ENCODE data around the gene DLX2. TPM values are rescaled to one million over a fixed set of nuclear protein-coding genes. Genes with fewer than 3 reads are reported as not detected.
"Not testable (repeated sequence)": the region's sequence is repeated elsewhere in the genome, so short reads cannot be mapped to it uniquely, and the experiment has no call there.

Gene DLX2
- total RNA-seq, 1 donor from 2014 or later: not detected

GRCh38 chr2:172081221-172082022, 21.3 kb downstream of the DLX2 start:
- intact Hi-C loops (cut with micrococcal nuclease): loop anchor here (2.0 to 5.0 kb wide), 2 partner anchors 1264 to 1363 kb away; partner anchors contain the start of gene GAD1
- H3K9me3 Mint-ChIP-seq: no peaks in the 10 kb centered on the region
- H3K4me3 Mint-ChIP-seq: no peak overlapping the region
- H3K36me3 Mint-ChIP-seq (ENCODE audit: low read depth): no peaks in the 10 kb centered on the region
- no peak for DNase-seq (ENCODE audit: low spot score)
- H3K4me1 Mint-ChIP-seq (ENCODE audit: low read depth): peaks cover 29% of the 10 kb centered on the region
- H3K27me3 Mint-ChIP-seq (ENCODE audit: insufficient read depth): peaks cover 77% of the 10 kb centered on the region
- H3K27ac Mint-ChIP-seq: peak overlapping the region; percentile 67

GRCh38 chr2:172080641-172081220, 22.0 kb downstream of the DLX2 start:
- Mint-ChIP-seq H3K9me3 (no peaks in the 10 kb centered on the region), H3K27ac (peak overlapping the region; percentile 31), H3K36me3 (ENCODE audit: low read depth) (no peaks in the 10 kb centered on the region), H3K4me3 (no peak overlapping the region), H3K4me1 (ENCODE audit: low read depth) (peaks cover 28% of the 10 kb centered on the region), H3K27me3 (ENCODE audit: insufficient read depth) (peaks cover 76% of the 10 kb centered on the region)
- DNase-seq (ENCODE audit: low spot score): no peak
- intact Hi-C loops (cut with micrococcal nuclease): loop anchor here (5.0 kb wide), 1 partner anchor 1263 kb away; the partner anchor contains the start of gene GAD1

GRCh38 chr2:172079838-172080640, 22.7 kb downstream of the DLX2 start:
- H3K4me3 Mint-ChIP-seq: no peak overlapping the region
- peaks cover 22% of the 10 kb centered on the region for H3K4me1 Mint-ChIP-seq (ENCODE audit: low read depth)
- H3K9me3 Mint-ChIP-seq: no peaks in the 10 kb centered on the region
- H3K36me3 Mint-ChIP-seq (ENCODE audit: low read depth): no peaks in the 10 kb centered on the region
- intact Hi-C loops (cut with micrococcal nuclease): loop anchor here (5.0 to 10.0 kb wide), 2 partner anchors 255 to 1263 kb away; partner anchors contain the start of gene GAD1
- no peak for DNase-seq (ENCODE audit: low spot score)
- peak overlapping the region; percentile 65 for H3K27ac Mint-ChIP-seq
- peaks cover 73% of the 10 kb centered on the region for H3K27me3 Mint-ChIP-seq (ENCODE audit: insufficient read depth)

- H3K4me3 Mint-ChIP-seq: no peak overlapping the region
- no peaks in the 10 kb centered on the region for H3K36me3 Mint-ChIP-seq (ENCODE audit: low read depth)
- intact Hi-C loops (cut with micrococcal nuclease): loop anchor here (10.0 kb wide), 1 partner anchor 255 kb away; no protein-coding TSS in a partner anchor
- DNase-seq (ENCODE audit: low spot score): no peak
- H3K4me1 Mint-ChIP-seq (ENCODE audit: low read depth): peaks cover 20% of the 10 kb centered on the region
- no peaks in the 10 kb centered on the region for H3K9me3 Mint-ChIP-seq
- peaks cover 69% of the 10 kb centered on the region for H3K27me3 Mint-ChIP-seq (ENCODE audit: insufficient read depth)
- H3K27ac Mint-ChIP-seq: no peak overlapping the region
Measured at GRCh38 chr2:172079416-172079815, 23.3 kb downstream of the DLX2 start.

- H3K27me3 Mint-ChIP-seq (ENCODE audit: insufficient read depth): peaks cover 50% of the 10 kb centered on the region
- H3K27ac Mint-ChIP-seq: no peak overlapping the region
Measured at GRCh38 chr2:172074254-172074653, 28.4 kb downstream of the DLX2 start.

GRCh38 chr2:172073518-172073917, 29.2 kb downstream of the DLX2 start:
- H3K4me3 Mint-ChIP-seq: no peak overlapping the region
- no peaks in the 10 kb centered on the region for H3K4me1 Mint-ChIP-seq (ENCODE audit: low read depth)
- H3K27ac Mint-ChIP-seq: no peak overlapping the region
- intact Hi-C loops (cut with micrococcal nuclease): loop anchor here (5.0 to 10.0 kb wide), 2 partner anchors 34 to 249 kb away; no protein-coding TSS in a partner anchor
- no peaks in the 10 kb centered on the region for H3K36me3 Mint-ChIP-seq (ENCODE audit: low read depth)
- no peak for DNase-seq (ENCODE audit: low spot score)
- H3K9me3 Mint-ChIP-seq: no peaks in the 10 kb centered on the region
- H3K27me3 Mint-ChIP-seq (ENCODE audit: insufficient read depth): peaks cover 45% of the 10 kb centered on the region

More at GRCh38 chr2:172074254-172074653, 28.4 kb downstream of the DLX2 start:
- intact Hi-C loops (cut with micrococcal nuclease): loop anchor here (5.0 to 10.0 kb wide), 2 partner anchors 33 to 249 kb away; no protein-coding TSS in a partner anchor
- no peak for DNase-seq (ENCODE audit: low spot score)
- H3K36me3 Mint-ChIP-seq (ENCODE audit: low read depth): no peaks in the 10 kb centered on the region
- H3K9me3 Mint-ChIP-seq: no peaks in the 10 kb centered on the region
- no peak overlapping the region for H3K4me3 Mint-ChIP-seq
- H3K4me1 Mint-ChIP-seq (ENCODE audit: low read depth): no peaks in the 10 kb centered on the region

- Mint-ChIP-seq H3K36me3 (ENCODE audit: low read depth) (no peaks in the 10 kb centered on the region), H3K9me3 (no peaks in the 10 kb centered on the region), H3K4me1 (ENCODE audit: low read depth) (no peaks in the 10 kb centered on the region), H3K4me3 (no peak overlapping the region), H3K27me3 (ENCODE audit: insufficient read depth) (peaks cover 37% of the 10 kb centered on the region), H3K27ac (no peak overlapping the region)
- no peak for DNase-seq (ENCODE audit: low spot score)
- intact Hi-C loops (cut with micrococcal nuclease): loop anchor here (5.0 to 10.0 kb wide), 2 partner anchors 35 to 248 kb away; no protein-coding TSS in a partner anchor
Measured at GRCh38 chr2:172072706-172073105, 30.0 kb downstream of the DLX2 start.

GRCh38 chr2:172072303-172072702, 30.4 kb downstream of the DLX2 start:
- Mint-ChIP-seq H3K27ac (no peak overlapping the region), H3K27me3 (ENCODE audit: insufficient read depth) (peaks cover 36% of the 10 kb centered on the region), H3K4me3 (no peak overlapping the region), H3K36me3 (ENCODE audit: low read depth) (no peaks in the 10 kb centered on the region), H3K4me1 (ENCODE audit: low read depth) (no peaks in the 10 kb centered on the region), H3K9me3 (no peaks in the 10 kb centered on the region)
- DNase-seq (ENCODE audit: low spot score): no peak
- intact Hi-C loops (cut with micrococcal nuclease): loop anchor here (5.0 to 10.0 kb wide), 2 partner anchors 35 to 248 kb away; no protein-coding TSS in a partner anchor

GRCh38 chr2:172070936-172071335, 31.8 kb downstream of the DLX2 start:
- no peak for DNase-seq (ENCODE audit: low spot score)
- intact Hi-C loops (cut with micrococcal nuclease): loop anchor here (5.0 to 10.0 kb wide), 2 partner anchors 36 to 246 kb away; no protein-coding TSS in a partner anchor
- Mint-ChIP-seq H3K9me3 (no peaks in the 10 kb centered on the region), H3K36me3 (ENCODE audit: low read depth) (no peaks in the 10 kb centered on the region), H3K4me1 (ENCODE audit: low read depth) (peaks cover 5% of the 10 kb centered on the region), H3K4me3 (no peak overlapping the region), H3K27ac (no peak overlapping the region), H3K27me3 (ENCODE audit: insufficient read depth) (peaks cover 32% of the 10 kb centered on the region)

GRCh38 chr2:172067905-172068304, 34.8 kb downstream of the DLX2 start:
- intact Hi-C loops (cut with micrococcal nuclease); H3K27ac Mint-ChIP-seq; H3K4me1 Mint-ChIP-seq (ENCODE audit: low read depth); H3K9me3 Mint-ChIP-seq; DNase-seq (ENCODE audit: low spot score); H3K36me3 Mint-ChIP-seq (ENCODE audit: low read depth); H3K4me3 Mint-ChIP-seq: not testable (repeated sequence)
- peaks cover 27% of the 10 kb centered on the region for H3K27me3 Mint-ChIP-seq (ENCODE audit: insufficient read depth)

- Mint-ChIP-seq H3K9me3 (no peaks in the 10 kb centered on the region), H3K4me3 (no peak overlapping the region), H3K4me1 (ENCODE audit: low read depth) (peaks cover 5% of the 10 kb centered on the region), H3K27ac (no peak overlapping the region), H3K27me3 (ENCODE audit: insufficient read depth) (peaks cover 14% of the 10 kb centered on the region), H3K36me3 (ENCODE audit: low read depth) (no peaks in the 10 kb centered on the region)
- intact Hi-C loops (cut with micrococcal nuclease): no loop called here
- DNase-seq (ENCODE audit: low spot score): no peak
Measured at GRCh38 chr2:172066394-172066886, 36.3 kb downstream of the DLX2 start.

GRCh38 chr2:172065111-172065510, 37.6 kb downstream of the DLX2 start:
- Mint-ChIP-seq H3K36me3 (ENCODE audit: low read depth) (no peaks in the 10 kb centered on the region), H3K9me3 (no peaks in the 10 kb centered on the region), H3K27me3 (ENCODE audit: insufficient read depth) (peaks cover 7% of the 10 kb centered on the region), H3K27ac (no peak overlapping the region), H3K4me3 (no peak overlapping the region), H3K4me1 (ENCODE audit: low read depth) (peaks cover 5% of the 10 kb centered on the region)
- DNase-seq (ENCODE audit: low spot score): no peak
- intact Hi-C loops (cut with micrococcal nuclease): no loop called here

Measured in activated T-helper 1 cell treated with anti-CD3 and anti-CD28 coated beads, Interleukin-12 subunit alpha, Interleukin-12 subunit beta, Interleukin-2, Interleukin-4 antibody, amounts not matched to agents 30 ng/mL and 10 ng/mL and 1 ng/mL, durations not matched to agents 14 hours and 24 hours and 36 hours (primary cell).